ENCODE results near the gene TIMM17A.

DNA sequence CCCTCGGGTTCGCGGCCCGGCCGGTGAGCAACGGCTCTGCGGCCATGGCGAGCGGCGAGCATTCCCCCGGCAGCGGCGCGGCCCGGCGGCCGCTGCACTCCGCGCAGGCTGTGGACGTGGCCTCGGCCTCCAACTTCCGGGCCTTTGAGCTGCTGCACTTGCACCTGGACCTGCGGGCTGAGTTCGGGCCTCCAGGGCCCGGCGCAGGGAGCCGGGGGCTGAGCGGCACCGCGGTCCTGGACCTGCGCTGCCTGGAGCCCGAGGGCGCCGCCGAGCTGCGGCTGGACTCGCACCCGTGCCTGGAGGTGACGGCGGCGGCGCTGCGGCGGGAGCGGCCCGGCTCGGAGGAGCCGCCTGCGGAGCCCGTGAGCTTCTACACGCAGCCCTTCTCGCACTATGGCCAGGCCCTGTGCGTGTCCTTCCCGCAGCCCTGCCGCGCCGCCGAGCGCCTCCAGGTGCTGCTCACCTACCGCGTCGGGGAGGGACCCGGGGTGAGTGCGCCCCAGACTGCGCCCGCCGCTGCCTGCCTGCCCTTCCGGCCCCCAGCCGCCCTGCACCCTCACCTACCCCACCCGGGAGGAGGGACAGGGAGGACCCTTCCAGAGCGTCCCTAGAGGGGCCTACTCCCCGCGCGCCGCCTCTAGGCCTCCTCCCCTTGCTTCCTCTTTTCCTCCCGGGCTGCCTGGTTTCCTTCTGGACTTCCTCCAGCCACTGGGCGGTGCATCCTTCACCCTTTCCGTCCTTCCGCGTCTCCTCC is 27.5 kb downstream of the TIMM17A start, which contains the start of gene RNPEP:
- no peak for TF ChIP-seq EZH2 (IDR thresholded peaks at IDR 0.05; ENCODE audit: insufficient read depth, low read length)
- TF ChIP-seq, protein P1, sequence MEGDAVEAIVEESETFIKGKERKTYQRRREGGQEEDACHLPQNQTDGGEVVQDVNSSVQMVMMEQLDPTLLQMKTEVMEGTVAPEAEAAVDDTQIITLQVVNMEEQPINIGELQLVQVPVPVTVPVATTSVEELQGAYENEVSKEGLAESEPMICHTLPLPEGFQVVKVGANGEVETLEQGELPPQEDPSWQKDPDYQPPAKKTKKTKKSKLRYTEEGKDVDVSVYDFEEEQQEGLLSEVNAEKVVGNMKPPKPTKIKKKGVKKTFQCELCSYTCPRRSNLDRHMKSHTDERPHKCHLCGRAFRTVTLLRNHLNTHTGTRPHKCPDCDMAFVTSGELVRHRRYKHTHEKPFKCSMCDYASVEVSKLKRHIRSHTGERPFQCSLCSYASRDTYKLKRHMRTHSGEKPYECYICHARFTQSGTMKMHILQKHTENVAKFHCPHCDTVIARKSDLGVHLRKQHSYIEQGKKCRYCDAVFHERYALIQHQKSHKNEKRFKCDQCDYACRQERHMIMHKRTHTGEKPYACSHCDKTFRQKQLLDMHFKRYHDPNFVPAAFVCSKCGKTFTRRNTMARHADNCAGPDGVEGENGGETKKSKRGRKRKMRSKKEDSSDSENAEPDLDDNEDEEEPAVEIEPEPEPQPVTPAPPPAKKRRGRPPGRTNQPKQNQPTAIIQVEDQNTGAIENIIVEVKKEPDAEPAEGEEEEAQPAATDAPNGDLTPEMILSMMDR (IDR thresholded peaks at IDR 0.05; ENCODE audit: insufficient read depth, low read depth, low read length) = no peak
